Neutrophil (primary cell): ENCODE data around the gene SEZ6L2.

ENCODE experiments used
- H3K27ac ChIP-seq: fragments of 200-600 bp; sonication (generic); 2 replicates; pipeline ENCODE4 v1.5.1; 2016; ENCODE audit warnings: mild to moderate bottlenecking, moderate library complexity
- H3K27me3 ChIP-seq: fragments of 200-600 bp; sonication (generic); 2 replicates; pipeline ENCODE4 v1.6.0; 2016; ENCODE audit warnings: mild to moderate bottlenecking
- H3K36me3 ChIP-seq: fragments of 200-600 bp; sonication (generic); 2 replicates; pipeline ENCODE4 v1.5.1; 2017
- H3K4me1 ChIP-seq, 2 experiments: fragments of 200-600 bp in 1 of 2; sonication (generic) in 1 of 2; 1 replicate in 1 of 2; 2 replicates in 1 of 2; pipeline versions ENCODE4 v1.5.1 to v1.6.1; 2013 to 2016; ENCODE audit warnings: low read depth in 1 of 2, low read length in 1 of 2, mild to moderate bottlenecking in 1 of 2, moderate library complexity in 1 of 2; ENCODE audit not compliant: control insufficient read depth in 1 of 2, insufficient read depth in 1 of 2
- H3K4me3 ChIP-seq, 2 experiments: fragments of 200-600 bp in 1 of 2; sonication (generic) in 1 of 2; 1 replicate in 1 of 2; 2 replicates in 1 of 2; pipeline ENCODE4 v1.5.1; 2013 to 2016; ENCODE audit warnings: low read depth in 1 of 2, low read length in 1 of 2, mild to moderate bottlenecking in 1 of 2, moderate library complexity in 1 of 2
- H3K9me3 ChIP-seq: fragments of 200-600 bp; sonication (generic); 2 replicates; pipeline ENCODE4 v1.5.1; 2016
- CTCF ChIP-seq: fragments of 200-600 bp; sonication (generic); IDR thresholded peaks from 2 replicates; pipeline ENCODE4 v1.5.1; 2016; ENCODE audit warnings: antibody characterized with exemption

The SEZ6L2 gene

DNA sequence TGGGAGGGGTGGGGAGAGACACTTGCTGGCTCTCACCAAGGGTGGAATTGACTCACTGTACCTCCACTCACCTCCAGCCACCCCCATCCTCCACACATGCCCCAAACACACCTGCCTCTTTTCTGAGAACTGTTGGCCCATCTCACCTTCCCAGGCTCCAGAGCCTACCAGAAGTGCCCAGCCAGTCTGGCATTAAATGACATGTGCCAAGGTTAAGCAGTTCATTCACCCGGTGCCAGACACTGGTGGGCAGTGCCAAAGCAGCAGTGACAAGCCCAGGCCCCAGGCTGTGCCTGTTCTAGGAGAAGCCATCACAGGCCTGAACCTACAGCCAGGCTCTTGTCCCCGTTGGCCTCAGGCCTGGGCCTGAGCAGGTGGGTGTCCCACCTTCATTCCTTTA, 67.9 kb downstream of the SEZ6L2 start:
- H3K27me3 ChIP-seq: no peaks in the 10 kb centered on the region
- H3K4me1 ChIP-seq: peaks cover 11 to 17% of the 10 kb centered on the region in 2 experiments
- peak overlapping the region; percentile 10 for H3K27ac ChIP-seq
- peaks cover 70% of the 10 kb centered on the region for H3K36me3 ChIP-seq
- no peak overlapping the region for H3K4me3 ChIP-seq
- TF ChIP-seq CTCF: no peak
- no peaks in the 10 kb centered on the region for H3K9me3 ChIP-seq

- no peaks in the 10 kb centered on the region for H3K9me3 ChIP-seq
- H3K4me1 ChIP-seq: peaks cover 18 to 24% of the 10 kb centered on the region in 2 experiments
- no peaks in the 10 kb centered on the region for H3K27me3 ChIP-seq
- no peak for TF ChIP-seq CTCF
- no peak overlapping the region for H3K27ac ChIP-seq
- H3K4me3 ChIP-seq: no peak overlapping the region
- H3K36me3 ChIP-seq: peaks cover 63% of the 10 kb centered on the region
Observed at GRCh38 chr16:29830774-29831173, 68.6 kb downstream of the SEZ6L2 start.

DNA sequence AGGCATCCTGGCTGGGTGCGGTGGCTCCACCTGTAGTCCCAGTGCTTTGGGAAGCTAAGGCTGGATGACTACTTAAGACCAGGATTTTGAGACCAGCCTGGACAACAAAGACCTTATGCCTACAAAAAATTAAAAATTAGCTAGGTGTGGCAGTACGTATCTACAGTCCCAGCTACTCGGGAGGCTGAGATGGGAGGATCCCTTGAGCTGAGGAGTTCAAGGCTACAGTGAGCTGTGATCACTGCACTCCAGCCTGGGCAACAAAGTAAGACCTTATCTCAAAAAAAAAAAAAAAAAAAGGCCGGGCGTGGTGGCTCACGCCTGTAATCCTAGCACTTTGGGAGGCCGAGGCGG, 73.0 kb downstream of the SEZ6L2 start:
- TF ChIP-seq CTCF: no peak
- Histone ChIP-seq H3K4me1 (peaks cover 57 to 60% of the 10 kb centered on the region in 2 experiments), H3K4me3 (no peak overlapping the region), H3K36me3 (peaks cover 19% of the 10 kb centered on the region), H3K27ac (peak overlapping the region; percentile 65), H3K9me3 (no peaks in the 10 kb centered on the region), H3K27me3 (no peaks in the 10 kb centered on the region)

DNA sequence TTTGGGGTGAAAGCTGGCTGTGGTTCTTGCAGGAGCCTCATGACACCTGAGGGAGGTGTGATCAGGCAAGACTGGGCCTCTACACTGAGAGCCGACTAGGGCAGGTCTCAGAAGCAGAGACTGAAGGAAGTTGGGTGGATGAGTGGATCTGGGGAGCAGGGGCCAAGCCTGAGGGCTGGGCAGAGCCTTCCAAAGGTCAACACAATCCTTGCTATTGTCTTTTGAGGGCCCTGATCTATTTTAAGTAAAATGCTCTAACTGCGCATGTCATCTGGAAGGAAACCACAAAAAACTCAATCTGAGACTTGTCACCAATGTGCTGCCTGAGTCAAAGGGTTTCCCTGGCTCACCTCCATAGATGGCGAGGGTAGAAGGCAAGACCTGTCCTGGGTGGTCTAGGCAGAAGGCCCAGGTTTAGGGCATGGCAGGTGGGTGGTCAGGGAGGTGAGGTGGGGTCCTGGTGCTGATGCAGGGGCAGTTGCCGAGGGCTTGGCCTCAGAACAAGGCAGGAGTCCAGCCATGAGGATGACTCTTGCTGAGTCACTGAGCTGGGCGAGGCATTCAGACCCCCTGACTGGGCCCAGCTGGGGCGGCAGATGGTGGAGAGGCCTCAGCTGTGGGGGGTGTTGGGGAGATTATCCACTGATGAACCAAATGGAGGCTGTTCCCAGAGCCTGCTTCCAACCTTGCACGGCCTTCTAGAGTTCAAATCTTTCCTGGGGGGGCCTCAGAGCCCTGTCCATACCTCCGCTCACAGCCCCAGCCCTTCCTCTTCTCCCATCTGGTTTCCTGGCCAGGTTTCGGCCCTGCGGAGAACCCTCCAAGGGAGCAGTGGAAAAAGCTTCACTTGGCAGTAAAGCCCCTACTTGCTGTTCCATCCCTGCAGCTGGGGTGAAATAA, 74.0 kb downstream of the SEZ6L2 start:
- H3K36me3 ChIP-seq: peaks cover 9% of the 10 kb centered on the region

DNA sequence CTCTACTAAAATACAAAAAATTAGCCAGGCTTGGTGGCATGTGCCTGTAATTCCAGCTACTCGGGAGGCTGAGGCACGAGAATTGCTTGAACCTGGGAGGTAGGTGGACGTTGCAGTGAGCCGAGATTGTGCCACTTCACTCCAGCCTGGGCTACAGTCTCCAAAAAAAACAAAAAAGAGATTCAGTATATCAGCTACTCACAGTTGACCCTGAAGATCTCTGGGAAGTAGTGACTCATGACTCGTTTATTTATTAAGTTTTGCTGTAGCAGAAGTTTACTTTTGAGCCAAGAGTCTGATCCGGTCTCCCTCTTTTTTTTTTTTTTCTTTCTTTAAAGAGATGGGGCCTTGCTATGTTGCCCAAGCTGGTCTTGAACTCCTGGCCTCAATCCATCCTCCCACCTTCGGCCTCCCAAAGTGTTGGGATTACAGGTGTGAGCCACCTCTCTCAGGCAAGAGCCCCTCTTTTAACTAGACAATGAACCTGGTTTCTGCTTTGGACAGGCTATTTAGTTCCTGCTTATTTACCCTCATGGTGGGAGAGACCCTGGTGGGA, 74.7 kb downstream of the SEZ6L2 start:
- no peaks in the 10 kb centered on the region for H3K9me3 ChIP-seq
- peaks cover 69 to 73% of the 10 kb centered on the region in 2 experiments for H3K4me1 ChIP-seq
- TF ChIP-seq CTCF: no peak
- H3K4me3 ChIP-seq: no peak overlapping the region
- H3K27ac ChIP-seq: peak overlapping the region; percentile 65
- H3K36me3 ChIP-seq: peaks cover 2% of the 10 kb centered on the region
- H3K27me3 ChIP-seq: no peaks in the 10 kb centered on the region

More for the DNA sequence above, 74.0 kb downstream of the SEZ6L2 start:
- Histone ChIP-seq H3K4me3 (no peak overlapping the region), H3K9me3 (no peaks in the 10 kb centered on the region), H3K27me3 (no peaks in the 10 kb centered on the region), H3K27ac (peak overlapping the region; percentile 65), H3K4me1 (peaks cover 64 to 66% of the 10 kb centered on the region in 2 experiments)
- no peak for TF ChIP-seq CTCF
